ENCODE data around the gene SLC5A7.

SLC5A7 gene

DNA sequence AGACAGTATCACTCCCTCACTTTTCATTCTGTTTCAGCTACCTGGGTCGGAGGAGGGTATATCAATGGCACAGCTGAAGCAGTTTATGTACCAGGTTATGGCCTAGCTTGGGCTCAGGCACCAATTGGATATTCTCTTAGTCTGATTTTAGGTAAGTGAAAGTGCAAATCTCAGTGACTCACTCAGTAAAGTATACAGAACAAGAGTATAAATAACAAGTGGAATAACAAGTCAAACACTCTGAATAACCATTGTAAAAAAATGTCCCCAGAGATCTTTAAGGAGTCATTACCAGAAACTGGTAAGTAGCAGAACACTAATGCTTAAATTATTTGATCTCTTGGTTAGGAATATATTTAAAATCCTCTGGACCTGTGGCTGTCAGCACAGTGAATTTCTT, 5.7 kb downstream of the SLC5A7 start:
- TF ChIP-seq, protein P1, sequence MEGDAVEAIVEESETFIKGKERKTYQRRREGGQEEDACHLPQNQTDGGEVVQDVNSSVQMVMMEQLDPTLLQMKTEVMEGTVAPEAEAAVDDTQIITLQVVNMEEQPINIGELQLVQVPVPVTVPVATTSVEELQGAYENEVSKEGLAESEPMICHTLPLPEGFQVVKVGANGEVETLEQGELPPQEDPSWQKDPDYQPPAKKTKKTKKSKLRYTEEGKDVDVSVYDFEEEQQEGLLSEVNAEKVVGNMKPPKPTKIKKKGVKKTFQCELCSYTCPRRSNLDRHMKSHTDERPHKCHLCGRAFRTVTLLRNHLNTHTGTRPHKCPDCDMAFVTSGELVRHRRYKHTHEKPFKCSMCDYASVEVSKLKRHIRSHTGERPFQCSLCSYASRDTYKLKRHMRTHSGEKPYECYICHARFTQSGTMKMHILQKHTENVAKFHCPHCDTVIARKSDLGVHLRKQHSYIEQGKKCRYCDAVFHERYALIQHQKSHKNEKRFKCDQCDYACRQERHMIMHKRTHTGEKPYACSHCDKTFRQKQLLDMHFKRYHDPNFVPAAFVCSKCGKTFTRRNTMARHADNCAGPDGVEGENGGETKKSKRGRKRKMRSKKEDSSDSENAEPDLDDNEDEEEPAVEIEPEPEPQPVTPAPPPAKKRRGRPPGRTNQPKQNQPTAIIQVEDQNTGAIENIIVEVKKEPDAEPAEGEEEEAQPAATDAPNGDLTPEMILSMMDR (IDR thresholded peaks at IDR 0.05; ENCODE audit: extremely low read depth, missing control alignments), result no peak
- no peak for DNase-seq (ENCODE audit: low spot score)

DNA sequence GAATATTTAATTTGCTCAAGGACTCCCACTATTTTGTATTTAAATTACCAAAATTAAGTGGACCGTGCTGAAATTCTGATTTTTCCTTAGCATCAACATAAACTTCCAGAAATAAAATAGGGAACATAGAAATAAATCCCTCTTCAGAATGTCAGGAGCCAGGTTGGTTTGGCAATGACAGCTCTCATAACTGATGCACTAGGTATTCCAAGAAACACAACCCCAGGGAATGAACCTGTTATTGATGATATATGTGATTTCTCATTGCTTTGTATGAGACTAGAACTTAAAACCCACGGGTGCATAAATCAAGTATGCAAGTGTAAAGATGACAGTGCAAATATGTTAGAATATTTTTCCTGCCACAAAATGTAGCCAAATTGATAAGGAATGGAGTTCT, 12.8 kb downstream of the SLC5A7 start:
- DNase-seq (ENCODE audit: low spot score), result no peak
- TF ChIP-seq, protein P1 (IDR thresholded peaks at IDR 0.05; ENCODE audit: extremely low read depth, missing control alignments), result no peak

DNA sequence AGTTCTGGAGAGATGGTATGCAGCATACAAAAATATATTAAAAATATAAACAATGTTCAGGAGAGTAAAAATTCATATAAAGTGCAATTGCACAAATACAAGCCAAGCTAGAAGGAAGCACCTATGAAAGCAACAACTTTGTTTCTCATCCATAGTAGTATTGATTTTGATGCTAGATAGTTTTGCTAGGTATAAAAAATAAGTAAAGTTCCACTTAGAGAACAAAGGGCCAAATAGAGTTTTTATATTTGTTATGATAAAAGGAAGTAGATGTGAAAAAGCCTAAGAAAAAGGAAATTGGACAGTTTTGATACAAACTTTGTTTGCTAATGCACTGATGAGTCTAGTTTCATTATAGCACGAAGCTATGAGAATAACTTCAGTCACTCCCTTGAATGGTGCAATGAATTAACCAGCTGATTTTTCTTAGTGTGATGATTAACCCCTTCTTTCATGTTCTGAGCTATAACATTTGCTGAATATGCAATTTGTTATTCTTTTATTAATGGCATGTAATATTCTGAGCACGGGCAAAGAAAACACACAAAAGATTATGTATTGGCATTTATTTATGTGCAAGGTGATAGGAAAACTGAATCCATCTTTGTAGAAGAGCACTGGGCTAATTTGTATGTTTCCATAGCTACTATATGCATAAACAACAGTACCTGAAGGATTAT, 24.7 kb downstream of the SLC5A7 start:
- TF ChIP-seq, protein P1 (IDR thresholded peaks at IDR 0.05; ENCODE audit: extremely low read depth, missing control alignments), result no peak
- no peak for DNase-seq (ENCODE audit: low spot score)

DNA sequence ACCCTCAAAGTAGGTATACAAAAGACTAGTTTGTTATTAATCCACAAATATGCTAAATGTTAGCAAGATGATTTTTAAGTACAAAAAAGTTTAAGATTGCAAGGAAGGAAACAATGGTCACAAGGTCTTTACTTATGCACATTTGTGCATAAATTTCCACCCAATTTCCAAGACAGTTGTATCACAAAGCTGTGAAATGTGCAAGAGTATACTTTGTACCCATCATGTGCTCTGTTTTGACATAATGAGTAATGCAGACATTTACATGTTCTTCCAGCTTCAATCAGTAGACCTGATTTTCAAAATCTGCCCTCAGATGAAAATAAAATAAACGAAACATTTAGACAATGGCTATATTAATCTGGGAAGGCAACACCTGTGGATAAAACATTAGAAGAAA, 27.0 kb downstream of the SLC5A7 start:
- DNase-seq (ENCODE audit: low spot score), result no peak
- TF ChIP-seq, protein P1 (IDR thresholded peaks at IDR 0.05; ENCODE audit: extremely low read depth, missing control alignments), result no peak

DNA sequence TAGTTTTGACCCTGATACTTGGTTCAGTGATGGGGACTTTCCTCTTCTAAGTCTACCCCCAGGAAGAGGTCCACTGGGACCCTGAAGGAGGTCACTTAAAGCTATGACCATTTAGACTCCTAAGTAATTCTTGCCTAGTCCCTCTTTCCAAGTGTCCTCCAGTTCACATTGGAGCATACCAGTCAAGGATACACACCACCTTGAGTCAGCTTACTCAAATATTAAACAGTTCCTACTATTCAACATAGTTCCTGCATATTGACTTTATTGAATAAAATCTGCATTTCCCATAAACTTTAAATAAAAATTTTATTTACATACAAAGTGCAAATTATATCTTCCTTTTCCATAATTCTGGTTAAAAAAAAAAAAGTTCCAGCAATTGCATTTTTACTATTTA, 36.3 kb downstream of the SLC5A7 start:
- TF ChIP-seq, protein P1 (IDR thresholded peaks at IDR 0.05; ENCODE audit: extremely low read depth, missing control alignments), result no peak
- DNase-seq (ENCODE audit: low spot score), result no peak

DNA sequence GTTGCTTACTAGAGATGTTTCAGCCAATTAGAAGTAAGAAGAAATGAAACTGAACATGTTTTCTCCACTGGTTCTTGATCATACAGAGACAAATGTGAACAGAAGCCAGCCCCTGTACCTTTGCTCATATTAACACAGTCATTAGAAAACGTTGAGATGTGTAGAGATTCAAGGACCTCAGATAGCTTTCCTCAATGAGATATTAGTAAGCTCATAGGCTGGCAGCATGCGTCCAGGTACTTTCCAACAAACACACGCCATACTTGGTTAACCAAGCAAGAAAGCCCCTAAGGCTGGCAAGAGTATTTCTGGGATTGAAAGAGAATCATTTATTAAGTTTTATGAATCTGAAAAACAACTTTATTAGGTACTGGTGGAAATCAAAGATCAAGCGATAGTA, 37.5 kb downstream of the SLC5A7 start:
- no peak for DNase-seq (ENCODE audit: low spot score)
- TF ChIP-seq, protein P1 (IDR thresholded peaks at IDR 0.05; ENCODE audit: extremely low read depth, missing control alignments), result no peak

DNA sequence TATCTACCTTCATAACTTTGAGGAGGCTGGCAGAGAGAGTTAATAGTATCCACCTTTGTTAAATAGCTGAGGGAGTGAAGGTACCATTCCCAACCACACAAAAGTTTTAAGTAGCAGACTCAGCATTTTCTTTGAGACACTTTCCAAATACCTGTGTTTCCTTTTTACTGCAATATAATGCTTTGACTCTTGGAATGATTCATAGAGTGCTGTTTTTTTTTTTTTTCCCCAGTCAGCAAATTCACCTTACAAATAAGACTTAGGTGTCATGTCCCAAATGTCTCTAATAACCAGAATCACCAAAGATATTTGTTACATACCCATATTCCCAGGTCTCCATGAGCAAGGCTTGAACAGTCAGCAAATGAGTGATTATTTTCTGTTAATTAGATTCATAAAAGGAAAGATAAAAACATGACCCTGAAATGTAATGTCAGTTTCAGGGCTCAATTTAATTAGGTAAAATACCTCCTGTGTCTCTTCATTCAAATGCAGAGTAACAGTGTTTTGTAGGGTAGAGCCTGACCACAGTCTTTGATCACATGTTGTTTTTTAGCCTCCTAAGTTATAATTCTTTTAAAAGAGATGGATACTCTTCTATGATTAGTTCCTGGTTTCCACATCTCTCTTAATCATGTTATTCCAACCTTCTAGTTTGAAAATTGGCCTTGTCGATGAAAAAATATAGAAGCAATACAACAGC, 39.9 kb downstream of the SLC5A7 start:
- TF ChIP-seq, protein P1 (IDR thresholded peaks at IDR 0.05; ENCODE audit: extremely low read depth, missing control alignments), result no peak
- DNase-seq (ENCODE audit: low spot score), result no peak
